ENCODE measurements around the gene ELOVL1. TPM values are rescaled to one million over a fixed set of nuclear protein-coding genes. Genes with fewer than 3 reads are reported as not detected.

The ELOVL1 gene
- total and polyA plus RNA-seq, 2 of the 13 experiments (the other 11 are each of a cell fraction or from before 2014, with no cell fraction given) = 55.2 to 77.4 TPM

DNA sequence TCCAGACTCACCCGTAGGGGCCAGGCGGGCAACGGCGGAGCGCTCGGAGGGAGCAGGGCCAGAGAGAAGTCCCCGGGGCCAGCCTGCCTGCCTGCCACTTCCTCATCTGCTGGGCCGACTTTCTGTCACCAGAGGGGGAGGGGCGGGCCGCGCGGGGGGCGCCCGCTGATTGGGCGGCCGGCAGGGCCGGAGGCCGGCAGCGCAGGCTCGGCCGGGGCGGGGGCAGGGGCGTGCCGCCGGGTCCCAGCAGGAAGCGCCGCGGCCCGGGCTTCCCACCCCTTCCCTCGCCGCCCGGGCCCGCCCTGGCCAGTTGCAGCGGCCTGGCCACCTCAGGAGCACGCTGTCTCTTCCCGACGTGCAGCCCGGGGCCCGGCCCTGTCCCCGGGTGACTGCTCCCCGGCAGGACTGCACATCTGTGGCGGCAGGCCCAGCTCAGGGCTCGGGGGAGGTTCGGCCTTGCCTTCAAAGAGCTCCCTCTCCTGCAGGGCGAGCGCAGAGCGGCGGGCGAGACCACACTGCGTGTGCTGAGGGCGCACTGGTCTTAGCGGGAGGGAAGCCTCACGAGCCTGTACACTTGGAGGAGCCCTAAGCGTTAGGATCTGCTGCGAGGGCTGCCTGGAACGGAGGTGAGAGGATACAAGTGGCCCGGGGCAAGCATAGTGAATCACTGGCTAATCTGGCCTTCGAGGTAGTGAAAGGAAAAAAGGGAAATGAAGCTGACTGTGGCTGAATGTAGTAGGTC lies at the start of gene ELOVL1 (continued):
- TF ChIP-seq KAT7 (CRISPR knock-in tag; IDR thresholded peaks at IDR 0.05; ENCODE audit: borderline replicate concordance) = peak; percentile 75; the same call in 1 of the 2 replicates
- TF ChIP-seq, protein P1, sequence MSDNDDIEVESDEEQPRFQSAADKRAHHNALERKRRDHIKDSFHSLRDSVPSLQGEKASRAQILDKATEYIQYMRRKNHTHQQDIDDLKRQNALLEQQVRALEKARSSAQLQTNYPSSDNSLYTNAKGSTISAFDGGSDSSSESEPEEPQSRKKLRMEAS (IDR thresholded peaks at IDR 0.05) = peak; percentile 94
- no peak for TF ChIP-seq TP53 (CRISPR knock-in tag; conservative IDR thresholded peaks at IDR 0.05)
- no peak for TF ChIP-seq ZNF30 (CRISPR knock-in tag; IDR thresholded peaks at IDR 0.05)
- TF ChIP-seq ZNF441 (CRISPR knock-in tag; IDR thresholded peaks at IDR 0.05; ENCODE audit: borderline replicate concordance) = 0 out of 2 replicates have a peak, but pooled peaks have one; percentile 79
- TF ChIP-seq ZNF790 (CRISPR knock-in tag; IDR thresholded peaks at IDR 0.05; ENCODE audit: borderline replicate concordance) = no peak; the same call in 1 of the 2 replicates
- TF ChIP-seq U2AF1 (optimal IDR thresholded peaks at IDR 0.05; ENCODE audit: low read depth, low read length) = no peak
- no peak for TF ChIP-seq ATM (IDR thresholded peaks at IDR 0.05; ENCODE audit: borderline replicate concordance)
- TF ChIP-seq, protein P2, sequence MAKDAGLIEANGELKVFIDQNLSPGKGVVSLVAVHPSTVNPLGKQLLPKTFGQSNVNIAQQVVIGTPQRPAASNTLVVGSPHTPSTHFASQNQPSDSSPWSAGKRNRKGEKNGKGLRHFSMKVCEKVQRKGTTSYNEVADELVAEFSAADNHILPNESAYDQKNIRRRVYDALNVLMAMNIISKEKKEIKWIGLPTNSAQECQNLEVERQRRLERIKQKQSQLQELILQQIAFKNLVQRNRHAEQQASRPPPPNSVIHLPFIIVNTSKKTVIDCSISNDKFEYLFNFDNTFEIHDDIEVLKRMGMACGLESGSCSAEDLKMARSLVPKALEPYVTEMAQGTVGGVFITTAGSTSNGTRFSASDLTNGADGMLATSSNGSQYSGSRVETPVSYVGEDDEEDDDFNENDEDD (CRISPR knock-in tag; IDR thresholded peaks at IDR 0.05; ENCODE audit: borderline replicate concordance) = peak; percentile 77
- TF ChIP-seq MZF1 (CRISPR knock-in tag; IDR thresholded peaks at IDR 0.05; ENCODE audit: borderline replicate concordance) = no peak
- TF ChIP-seq, protein P3, sequence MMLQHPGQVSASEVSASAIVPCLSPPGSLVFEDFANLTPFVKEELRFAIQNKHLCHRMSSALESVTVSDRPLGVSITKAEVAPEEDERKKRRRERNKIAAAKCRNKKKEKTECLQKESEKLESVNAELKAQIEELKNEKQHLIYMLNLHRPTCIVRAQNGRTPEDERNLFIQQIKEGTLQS (CRISPR knock-in tag; IDR thresholded peaks at IDR 0.05) = no peak; the same call in 1 of the 2 replicates
- peak; percentile 67; the same call in 1 of the 2 replicates for TF ChIP-seq THAP11 (CRISPR knock-in tag; IDR thresholded peaks at IDR 0.05)
- peak; percentile 72 for TF ChIP-seq ELF3 (CRISPR knock-in tag; IDR thresholded peaks at IDR 0.05)
- TF ChIP-seq ZMYM4 (CRISPR knock-in tag; IDR thresholded peaks at IDR 0.05) = no peak; the same call in 1 of the 2 replicates
- no peak for TF ChIP-seq MAFK (conservative IDR thresholded peaks at IDR 0.05 in 1 of 2, IDR thresholded peaks at IDR 0.05 in 1 of 2; ENCODE audit: low read length in 2 of 2)
- TF ChIP-seq, protein P4, sequence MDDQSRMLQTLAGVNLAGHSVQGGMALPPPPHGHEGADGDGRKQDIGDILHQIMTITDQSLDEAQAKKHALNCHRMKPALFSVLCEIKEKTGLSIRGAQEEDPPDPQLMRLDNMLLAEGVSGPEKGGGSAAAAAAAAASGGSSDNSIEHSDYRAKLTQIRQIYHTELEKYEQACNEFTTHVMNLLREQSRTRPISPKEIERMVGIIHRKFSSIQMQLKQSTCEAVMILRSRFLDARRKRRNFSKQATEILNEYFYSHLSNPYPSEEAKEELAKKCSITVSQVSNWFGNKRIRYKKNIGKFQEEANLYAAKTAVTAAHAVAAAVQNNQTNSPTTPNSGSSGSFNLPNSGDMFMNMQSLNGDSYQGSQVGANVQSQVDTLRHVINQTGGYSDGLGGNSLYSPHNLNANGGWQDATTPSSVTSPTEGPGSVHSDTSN (CRISPR knock-in tag; IDR thresholded peaks at IDR 0.05; ENCODE audit: borderline replicate concordance) = peak; percentile 34; the same call in 1 of the 2 replicates
- TF ChIP-seq HNF4A (CRISPR knock-in tag; IDR thresholded peaks at IDR 0.05) = no peak; the same call in 1 of the 2 replicates
- TF ChIP-seq KLF12 (CRISPR knock-in tag; IDR thresholded peaks at IDR 0.05; ENCODE audit: borderline replicate concordance) = peak; percentile 75; the same call in 1 of the 2 replicates
- no peak for TF ChIP-seq ZNF670 (CRISPR knock-in tag; IDR thresholded peaks at IDR 0.05; ENCODE audit: borderline replicate concordance)
- no peak for TF ChIP-seq LCORL (IDR thresholded peaks at IDR 0.05)
- TF ChIP-seq LCORL (CRISPR knock-in tag; IDR thresholded peaks at IDR 0.05) = peak; percentile 10; the same call in 1 of the 2 replicates
- no peak for TF ChIP-seq KLF15 (CRISPR knock-in tag; IDR thresholded peaks at IDR 0.05; ENCODE audit: borderline replicate concordance)
- TF ChIP-seq KLF9 (CRISPR knock-in tag; IDR thresholded peaks at IDR 0.05; ENCODE audit: low read depth) = peak; percentile 77; the same call in 1 of the 2 replicates
- peak; percentile 75 for TF ChIP-seq ASH2L (IDR thresholded peaks at IDR 0.05; ENCODE audit: insufficient read length, low read depth, low read length)
- TF ChIP-seq, protein P5, sequence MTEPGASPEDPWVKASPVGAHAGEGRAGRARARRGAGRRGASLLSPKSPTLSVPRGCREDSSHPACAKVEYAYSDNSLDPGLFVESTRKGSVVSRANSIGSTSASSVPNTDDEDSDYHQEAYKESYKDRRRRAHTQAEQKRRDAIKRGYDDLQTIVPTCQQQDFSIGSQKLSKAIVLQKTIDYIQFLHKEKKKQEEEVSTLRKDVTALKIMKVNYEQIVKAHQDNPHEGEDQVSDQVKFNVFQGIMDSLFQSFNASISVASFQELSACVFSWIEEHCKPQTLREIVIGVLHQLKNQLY (CRISPR knock-in tag; IDR thresholded peaks at IDR 0.05) = no peak; the same call in 1 of the 2 replicates
